ENCODE data around the gene GRIA3. TPM values are rescaled to one million over a fixed set of nuclear protein-coding genes. Genes with fewer than 3 reads are reported as not detected.
"Not testable (repeated sequence)": the region's sequence is repeated elsewhere in the genome, so short reads cannot be mapped to it uniquely, and the experiment has no call there.

Gene GRIA3
- total RNA-seq, 1 donor from 2014 or later = 12.4 TPM

- Mint-ChIP-seq H3K4me3 (no peak overlapping the region), H3K27ac (no peak overlapping the region), H3K9me3 (peaks cover 6% of the 10 kb centered on the region), H3K4me1 (ENCODE audit: unreplicated experiment) (no peaks in the 10 kb centered on the region), H3K36me3 (no peaks in the 10 kb centered on the region), H3K27me3 (no peaks in the 10 kb centered on the region)
- TF ChIP-seq CTCF (conservative IDR thresholded peaks at IDR 0.05) = no peak
- no peak for DNase-seq (ENCODE audit: extremely low spot score, unreplicated experiment)
These were observed 320.0 kb downstream of the GRIA3 start for GRCh38 chrX:123504047-123504446.

- no peak for TF ChIP-seq CTCF (conservative IDR thresholded peaks at IDR 0.05)
- Mint-ChIP-seq H3K27ac (no peak overlapping the region), H3K27me3 (no peaks in the 10 kb centered on the region), H3K4me1 (ENCODE audit: unreplicated experiment) (no peaks in the 10 kb centered on the region), H3K9me3 (no peaks in the 10 kb centered on the region), H3K4me3 (no peak overlapping the region), H3K36me3 (no peaks in the 10 kb centered on the region)
- no peak for DNase-seq (ENCODE audit: extremely low spot score, unreplicated experiment)
These were observed 320.7 kb downstream of the GRIA3 start for GRCh38 chrX:123504630-123505270.

GRCh38 chrX:123513585-123514278 lies 329.7 kb downstream of the GRIA3 start:
- Mint-ChIP-seq H3K27ac (no peak overlapping the region), H3K4me3 (no peak overlapping the region), H3K36me3 (no peaks in the 10 kb centered on the region), H3K27me3 (no peaks in the 10 kb centered on the region), H3K4me1 (ENCODE audit: unreplicated experiment) (no peaks in the 10 kb centered on the region), H3K9me3 (peaks cover 21% of the 10 kb centered on the region)
- TF ChIP-seq CTCF (conservative IDR thresholded peaks at IDR 0.05) = no peak
- DNase-seq (ENCODE audit: extremely low spot score, unreplicated experiment) = no peak

- DNase-seq (ENCODE audit: extremely low spot score, unreplicated experiment); H3K36me3 Mint-ChIP-seq: not testable (repeated sequence)
These were observed 330.2 kb downstream of the GRIA3 start for GRCh38 chrX:123514279-123514640.

GRCh38 chrX:123518791-123519190 lies 334.7 kb downstream of the GRIA3 start:
- Mint-ChIP-seq H3K9me3 (peaks cover 21% of the 10 kb centered on the region), H3K36me3 (no peaks in the 10 kb centered on the region), H3K27me3 (no peaks in the 10 kb centered on the region), H3K4me1 (ENCODE audit: unreplicated experiment) (no peaks in the 10 kb centered on the region), H3K4me3 (no peak overlapping the region), H3K27ac (no peak overlapping the region)
- DNase-seq (ENCODE audit: extremely low spot score, unreplicated experiment) = no peak
- no peak for TF ChIP-seq CTCF (conservative IDR thresholded peaks at IDR 0.05)

More at GRCh38 chrX:123514279-123514640, 330.2 kb downstream of the GRIA3 start:
- H3K9me3 Mint-ChIP-seq = peaks cover 21% of the 10 kb centered on the region
- H3K4me3 Mint-ChIP-seq; H3K27ac Mint-ChIP-seq; H3K27me3 Mint-ChIP-seq; H3K4me1 Mint-ChIP-seq (ENCODE audit: unreplicated experiment): not testable (repeated sequence)

GRCh38 chrX:123525123-123525725 lies 341.1 kb downstream of the GRIA3 start:
- Mint-ChIP-seq H3K36me3 (no peaks in the 10 kb centered on the region), H3K4me3 (no peak overlapping the region), H3K9me3 (peaks cover 3% of the 10 kb centered on the region), H3K27me3 (no peaks in the 10 kb centered on the region), H3K27ac (no peak overlapping the region), H3K4me1 (ENCODE audit: unreplicated experiment) (no peaks in the 10 kb centered on the region)
- DNase-seq (ENCODE audit: extremely low spot score, unreplicated experiment) = no peak
- no peak for TF ChIP-seq CTCF (conservative IDR thresholded peaks at IDR 0.05)

GRCh38 chrX:123530726-123531125 lies 346.6 kb downstream of the GRIA3 start:
- not testable (repeated sequence) for H3K27ac Mint-ChIP-seq; H3K4me1 Mint-ChIP-seq (ENCODE audit: unreplicated experiment); H3K27me3 Mint-ChIP-seq; H3K9me3 Mint-ChIP-seq; H3K4me3 Mint-ChIP-seq; DNase-seq (ENCODE audit: extremely low spot score, unreplicated experiment); H3K36me3 Mint-ChIP-seq
